ENCODE results near the gene SPTA1.

The SPTA1 gene

GRCh38 chr1:158685085-158685484, 1.4 kb downstream of the SPTA1 start:
- no peak for DNase-seq (ENCODE audit: low spot score)

- no peak for DNase-seq (ENCODE audit: low spot score)
Observed at GRCh38 chr1:158681606-158682005, 4.9 kb downstream of the SPTA1 start.

- no peak for DNase-seq (ENCODE audit: low spot score)
Observed at GRCh38 chr1:158679289-158679688, 7.2 kb downstream of the SPTA1 start.

- DNase-seq (ENCODE audit: low spot score): no peak
Observed at GRCh38 chr1:158675563-158676323, 10.8 kb downstream of the SPTA1 start.

- DNase-seq (ENCODE audit: low spot score): no peak
Observed at GRCh38 chr1:158674302-158674701, 12.2 kb downstream of the SPTA1 start.

- no peak for DNase-seq (ENCODE audit: low spot score)
Observed at GRCh38 chr1:158666037-158666436, 20.5 kb downstream of the SPTA1 start.

GRCh38 chr1:158654571-158654970, 31.9 kb downstream of the SPTA1 start:
- no peak for DNase-seq (ENCODE audit: low spot score)

GRCh38 chr1:158654086-158654485, 32.4 kb downstream of the SPTA1 start:
- DNase-seq (ENCODE audit: low spot score): no peak

GRCh38 chr1:158652721-158653334, 33.7 kb downstream of the SPTA1 start:
- DNase-seq (ENCODE audit: low spot score): no peak

GRCh38 chr1:158649052-158649451, 37.5 kb downstream of the SPTA1 start:
- DNase-seq (ENCODE audit: low spot score): no peak

GRCh38 chr1:158646465-158646864, 40.0 kb downstream of the SPTA1 start:
- DNase-seq (ENCODE audit: low spot score): no peak

- no peak for DNase-seq (ENCODE audit: low spot score)
Observed at GRCh38 chr1:158644449-158644848, 42.1 kb downstream of the SPTA1 start.

GRCh38 chr1:158638904-158639303, 47.6 kb downstream of the SPTA1 start:
- no peak for DNase-seq (ENCODE audit: low spot score)

GRCh38 chr1:158638146-158638545, 48.4 kb downstream of the SPTA1 start:
- no peak for DNase-seq (ENCODE audit: low spot score)

- DNase-seq (ENCODE audit: low spot score): no peak
Observed at GRCh38 chr1:158613764-158614163, 72.8 kb downstream of the SPTA1 start.

GRCh38 chr1:158611916-158612315, 74.6 kb downstream of the SPTA1 start:
- DNase-seq (ENCODE audit: low spot score): no peak

- no peak for DNase-seq (ENCODE audit: low spot score)
Observed at GRCh38 chr1:158607296-158607695, 79.2 kb downstream of the SPTA1 start.

GRCh38 chr1:158604968-158605367, 81.5 kb downstream of the SPTA1 start, which contains the start of gene OR10Z1:
TSS of gene OR10Z1 (plus strand) at chr1:158605268. CDS start at chr1:158606439, 1,171 bp downstream.
- DNase-seq (ENCODE audit: low spot score): no peak

GRCh38 chr1:158600735-158601134, 85.8 kb downstream of the SPTA1 start:
- no peak for DNase-seq (ENCODE audit: low spot score)

- DNase-seq (ENCODE audit: low spot score): no peak
Observed at GRCh38 chr1:158586942-158587341, 99.6 kb downstream of the SPTA1 start.

GRCh38 chr1:158583962-158584361, 102.6 kb downstream of the SPTA1 start:
- no peak for DNase-seq (ENCODE audit: low spot score)

- no peak for DNase-seq (ENCODE audit: low spot score)
Observed at GRCh38 chr1:158579733-158580132, 106.8 kb downstream of the SPTA1 start, which contains the start of gene OR10X1. TSS of gene OR10X1 (minus strand) at chr1:158579899. CDS start at chr1:158579899, 0 bp downstream.

GRCh38 chr1:158577561-158577960, 109.0 kb downstream of the SPTA1 start:
- DNase-seq (ENCODE audit: low spot score): no peak

- DNase-seq (ENCODE audit: low spot score): no peak
Observed at GRCh38 chr1:158572226-158572625, 114.3 kb downstream of the SPTA1 start.
